ENCODE measurements around the gene NEDD1. TPM values are rescaled to one million over a fixed set of nuclear protein-coding genes. Genes with fewer than 3 reads are reported as not detected.

Gene NEDD1
- total RNA-seq, 1 experiment from 2014 or later = 42.1 TPM

- no peak for DNase-seq (ENCODE audit: low read depth)
These were observed 9.6 kb upstream of the NEDD1 start for GRCh38 chr12:96897421-96897820.

GRCh38 chr12:96901175-96901574, 5.9 kb upstream of the NEDD1 start:
- no peak for DNase-seq (ENCODE audit: low read depth)

DNA sequence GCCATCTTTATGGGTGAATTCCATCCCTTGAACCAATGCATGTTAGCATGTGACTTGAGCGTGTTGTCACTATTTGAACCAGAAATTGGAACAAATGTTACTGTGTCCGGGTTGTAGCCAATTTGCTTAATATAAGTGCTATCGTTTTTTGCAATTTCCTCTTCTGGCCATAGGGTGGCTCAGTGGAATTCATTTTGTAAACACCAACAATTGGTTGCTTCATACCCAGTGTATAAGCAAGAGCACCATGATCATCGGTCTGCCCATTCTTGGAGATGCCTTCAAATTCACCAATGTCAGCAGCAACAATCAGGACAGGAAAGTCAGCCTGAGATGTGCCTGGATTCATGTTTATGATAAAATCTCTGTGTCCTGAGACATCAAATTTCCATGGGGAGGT, 5.0 kb upstream of the NEDD1 start:
- peak; percentile 19 for DNase-seq (ENCODE audit: low read depth)

GRCh38 chr12:96906498-96906848, 584 bp upstream of the NEDD1 start:
- DNase-seq (ENCODE audit: low read depth) = no peak

GRCh38 chr12:96907671-96908422, 790 bp downstream of the NEDD1 start:
- peak; percentile 24 for DNase-seq (ENCODE audit: low read depth)

GRCh38 chr12:96908423-96908675, 1.3 kb downstream of the NEDD1 start:
- DNase-seq (ENCODE audit: low read depth) = no peak

- DNase-seq (ENCODE audit: low read depth) = no peak
These were observed 5.2 kb downstream of the NEDD1 start for GRCh38 chr12:96912261-96912660.

DNA sequence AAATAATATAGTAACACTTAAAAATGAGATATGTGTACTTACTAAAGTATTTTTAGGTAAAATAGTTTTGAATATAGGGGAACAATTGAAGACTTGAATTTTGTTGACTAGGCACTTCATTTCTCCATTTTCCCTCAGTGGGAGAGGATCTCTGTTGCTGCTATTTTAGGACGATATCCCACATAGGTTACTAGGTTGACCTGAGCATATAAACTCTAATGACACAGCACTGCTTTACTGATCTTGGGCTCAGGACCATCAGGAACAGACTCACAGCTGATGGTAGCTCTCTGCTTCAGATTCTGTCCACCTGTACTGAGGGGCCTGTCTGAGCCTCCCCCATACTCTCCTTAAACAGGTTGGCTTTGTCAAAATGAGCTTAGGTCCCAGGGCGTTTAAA, 5.9 kb downstream of the NEDD1 start:
- no peak for DNase-seq (ENCODE audit: low read depth)

DNA sequence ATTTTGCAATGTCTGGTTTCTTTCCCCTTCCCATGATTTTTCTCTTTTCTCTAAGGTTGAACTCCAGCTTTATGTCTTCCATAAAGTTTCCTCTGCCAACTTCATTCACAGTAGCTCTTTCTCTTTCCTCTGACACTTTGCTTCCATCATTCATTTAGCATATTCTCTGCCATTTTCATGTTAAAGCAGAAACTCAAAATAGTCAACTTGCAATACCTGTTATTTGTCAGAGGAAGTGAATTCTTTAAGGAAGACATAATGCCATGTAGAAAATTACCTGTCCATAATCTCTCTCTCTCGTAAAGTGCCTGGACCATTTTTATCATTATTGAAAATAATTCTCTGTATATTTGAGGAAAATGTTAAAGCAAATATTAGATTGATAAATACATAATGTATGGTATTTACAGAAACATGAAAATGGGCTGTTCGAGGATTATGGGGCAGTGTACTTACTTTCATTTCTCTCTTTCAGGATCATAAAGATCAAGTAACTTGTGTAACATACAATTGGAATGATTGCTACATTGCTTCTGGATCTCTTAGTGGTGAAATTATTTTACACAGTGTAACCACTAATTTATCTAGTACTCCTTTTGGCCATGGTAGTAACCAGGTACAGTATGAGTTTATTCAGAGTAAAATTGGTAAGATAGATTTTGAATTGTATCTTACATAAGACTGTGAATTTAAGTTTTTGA, 12.6 kb downstream of the NEDD1 start:
- no peak for DNase-seq (ENCODE audit: low read depth)

DNA sequence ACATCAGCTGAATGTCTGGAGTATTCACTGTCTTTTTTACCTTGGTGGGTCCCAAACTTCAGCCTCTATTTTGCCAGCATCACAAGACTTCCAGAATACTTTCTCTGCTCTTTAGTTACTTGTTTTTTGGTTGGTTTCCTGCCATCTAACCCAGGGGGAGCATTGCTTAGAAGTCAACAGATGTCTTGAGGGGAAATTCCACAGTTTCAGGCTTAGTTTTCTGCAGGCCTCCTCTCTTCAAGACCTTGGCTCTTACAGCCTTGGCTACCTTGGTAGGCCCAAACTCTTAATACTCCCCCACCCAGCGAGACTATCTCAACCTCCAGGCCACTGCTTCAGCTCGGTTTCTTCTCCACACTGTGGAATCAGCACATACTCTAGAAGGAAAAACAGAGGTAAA, 41.7 kb downstream of the NEDD1 start:
- no peak for DNase-seq (ENCODE audit: low read depth)

GRCh38 chr12:96979532-96979931, 72.5 kb downstream of the NEDD1 start:
- DNase-seq (ENCODE audit: low read depth) = no peak

GRCh38 chr12:96980991-96981414, 73.9 kb downstream of the NEDD1 start:
- DNase-seq (ENCODE audit: low read depth) = peak; percentile 88

- no peak for DNase-seq (ENCODE audit: low read depth)
These were observed 74.9 kb downstream of the NEDD1 start for GRCh38 chr12:96981911-96982310.

GRCh38 chr12:96982671-96983070, 75.6 kb downstream of the NEDD1 start:
- DNase-seq (ENCODE audit: low read depth) = no peak

DNA sequence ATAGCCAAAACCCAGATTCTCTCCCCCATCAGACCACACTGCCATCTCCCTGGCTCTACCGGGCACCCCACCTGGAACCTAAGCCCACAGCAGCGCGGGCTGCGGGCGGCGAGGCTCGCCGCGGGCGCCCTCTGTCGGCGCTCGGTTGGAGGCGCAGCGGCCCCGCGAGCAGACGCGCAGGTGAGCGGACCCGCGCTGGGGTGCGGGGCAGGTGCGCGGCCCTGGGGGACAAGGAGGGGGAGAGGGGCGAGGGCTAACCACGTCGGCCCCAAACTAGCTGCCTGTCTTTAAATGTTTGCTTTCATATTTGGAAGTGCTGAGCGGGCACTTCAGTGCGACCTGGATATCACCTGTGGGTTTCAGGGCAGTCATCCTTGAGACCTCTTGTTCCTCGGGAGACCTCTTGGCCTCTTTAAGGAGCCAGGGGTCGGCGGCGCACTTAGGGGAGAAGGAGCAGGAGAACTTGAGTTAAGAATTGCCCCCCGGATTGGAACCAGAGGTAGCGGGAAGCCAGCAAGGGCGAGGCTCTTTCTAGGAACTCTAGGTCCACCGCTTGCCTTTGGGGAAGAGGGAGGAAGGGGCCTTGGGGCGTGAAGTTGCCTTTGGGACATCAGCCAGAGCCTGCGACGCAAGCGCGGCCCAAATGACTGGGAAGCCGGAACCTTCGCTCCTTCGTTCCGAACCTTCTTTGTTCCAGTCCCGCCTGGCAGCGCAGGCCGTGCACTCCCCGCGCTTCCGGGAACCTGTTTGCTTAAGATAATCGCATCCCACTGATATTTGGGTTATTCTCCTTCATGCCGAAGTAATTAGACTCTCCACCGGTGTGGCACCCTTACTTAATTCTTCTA, 78.7 kb downstream of the NEDD1 start:
- no peak for DNase-seq (ENCODE audit: low read depth)

- peak; percentile 30 for DNase-seq (ENCODE audit: low read depth)
These were observed 79.9 kb downstream of the NEDD1 start for GRCh38 chr12:96986883-96987523.

GRCh38 chr12:96988919-96989318, 81.9 kb downstream of the NEDD1 start:
- DNase-seq (ENCODE audit: low read depth) = no peak

DNA sequence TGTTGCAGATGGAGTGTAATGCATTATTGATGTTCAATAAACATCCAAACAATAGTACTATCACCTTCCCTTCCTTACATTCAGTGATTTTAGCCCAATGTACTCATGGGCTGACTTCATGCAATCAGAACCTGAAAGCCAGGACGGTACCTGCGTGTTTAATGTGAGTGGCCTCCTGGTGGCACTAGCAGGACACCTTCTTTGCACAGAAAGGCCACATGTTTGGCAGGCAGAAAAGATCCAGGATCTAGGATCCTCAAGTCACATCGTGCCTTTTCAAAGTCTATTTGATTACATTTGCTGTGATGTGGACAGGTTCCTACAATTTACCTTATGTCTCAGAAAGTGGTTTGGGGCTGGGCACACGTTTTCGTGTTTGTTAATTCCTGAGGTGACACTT, 82.9 kb downstream of the NEDD1 start:
- DNase-seq (ENCODE audit: low read depth) = peak; percentile 7

- DNase-seq (ENCODE audit: low read depth) = no peak
These were observed 87.8 kb downstream of the NEDD1 start for GRCh38 chr12:96994900-96995299.

DNA sequence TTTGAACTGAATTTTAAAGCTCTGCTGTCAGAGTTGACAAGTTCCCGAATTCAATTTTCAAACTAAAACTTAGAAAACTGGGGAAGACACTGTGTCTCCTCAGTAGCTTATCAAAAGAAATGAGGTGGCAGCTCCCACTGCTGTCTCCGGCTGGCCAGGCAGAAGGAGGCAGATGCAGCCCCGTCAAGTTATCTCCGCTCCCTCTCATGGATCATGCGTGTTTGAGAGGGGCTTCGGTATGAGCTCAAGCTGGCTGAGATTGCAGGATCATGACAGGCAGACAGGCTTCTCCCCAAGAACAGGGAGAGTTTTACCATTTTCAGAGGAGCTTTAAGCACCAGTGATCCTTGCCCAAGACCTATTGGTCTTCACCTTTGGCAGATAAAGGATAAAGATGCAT, 88.8 kb downstream of the NEDD1 start:
- no peak for DNase-seq (ENCODE audit: low read depth)

GRCh38 chr12:96997797-96998484, 90.9 kb downstream of the NEDD1 start:
- no peak for DNase-seq (ENCODE audit: low read depth)

- no peak for DNase-seq (ENCODE audit: low read depth)
These were observed 96.2 kb downstream of the NEDD1 start for GRCh38 chr12:97003276-97003675.
